Lung (tissue), 12 donors: ENCODE measurements around the gene TRIM39. TPM values are rescaled to one million over a fixed set of nuclear protein-coding genes. Genes with fewer than 3 reads are reported as not detected.

ENCODE experiments used
- ATAC-seq: fragments of 200-7000 bp; cut with Tn5 transposase; one replicate; pipeline ENCODE4 v1.9.1; 2020; ENCODE audit warnings: moderate number of reproducible peaks; ENCODE audit not compliant: insufficient read depth, low FRiP score
- DNase-seq, 3 donors: peaks; one replicate each; pipeline ENCODE4 v3.0.0-alpha.2; 2013 to 2017
- H3K27ac ChIP-seq, 2 donors: one replicate each; pipeline ENCODE4 v1.5.1; 2013; ENCODE audit warnings: mild to moderate bottlenecking in 2 of 2, moderate library complexity in 2 of 2, control low read depth in 1 of 2, inconsistent platforms in 1 of 2, low read depth in 1 of 2, low read length in 1 of 2
- H3K27me3 ChIP-seq, 3 donors: one replicate each; pipeline ENCODE4 v1.5.1; 2013; ENCODE audit warnings: low read length in 2 of 3; ENCODE audit not compliant: control insufficient read depth in 3 of 3, insufficient read depth in 3 of 3
- H3K36me3 ChIP-seq, 4 donors: one replicate each; pipeline ENCODE4 v1.5.1; 2013; ENCODE audit warnings: low read length in 4 of 4, mild to moderate bottlenecking in 1 of 4, moderate library complexity in 1 of 4; ENCODE audit not compliant: control insufficient read depth in 4 of 4, insufficient read depth in 4 of 4
- H3K4me1 ChIP-seq, 5 donors: one replicate each; pipeline ENCODE4 v1.5.1; 2013; ENCODE audit warnings: low read length in 5 of 5, mild to moderate bottlenecking in 2 of 5, moderate library complexity in 1 of 5; ENCODE audit not compliant: control insufficient read depth in 5 of 5, insufficient read depth in 5 of 5
- H3K4me3 ChIP-seq: one replicate; pipeline ENCODE4 v1.5.1; 2013; ENCODE audit warnings: mild to moderate bottlenecking, control low read depth, moderate library complexity
- H3K9ac ChIP-seq, 2 donors: one replicate each; pipeline ENCODE4 v1.5.1; 2013; ENCODE audit warnings: low read length in 2 of 2, control low read depth in 1 of 2; ENCODE audit not compliant: insufficient read depth in 1 of 2
- H3K9me3 ChIP-seq, 4 donors: one replicate each; pipeline ENCODE4 v1.5.1; 2013; ENCODE audit warnings: low read length in 3 of 4, mild to moderate bottlenecking in 1 of 4, moderate library complexity in 1 of 4; ENCODE audit not compliant: control insufficient read depth in 4 of 4, insufficient read depth in 3 of 4
- WGBS, 2 donors: extraction: QIAGEN DNeasy Blood & Tissue Kit; methylation state at CpG; one replicate each; pipeline ENCODE4 v1.1.7; 2013; 5-methylcytosine and 5-hydroxymethylcytosine counted together
- polyA plus RNA-seq, 2 donors: library from polyadenylated mRNA; stranded (reverse); fragments of 200-250 nt; gene quantifications; one replicate each; pipeline ENCODE4 v1.2.1, GENCODE V29; 2013
- total RNA-seq, 2 donors: library from RNA; depleted of rRNA in 1 of 2; stranded (reverse); fragments of >200 nt in 1 of 2; gene quantifications; one replicate each; pipeline ENCODE4 v1.2.1, GENCODE V29; 2014 to 2021
- TF ChIP-seq, protein P1 (sequence below): IDR thresholded peaks from 2 replicates; pipeline ENCODE4 v1.5.1; 2012; ENCODE audit warnings: mild to moderate bottlenecking; ENCODE audit errors: control extremely low read depth, extremely low read depth
- donor health status: control.
- donor health status: control.
- donor health status: Bipolar disorder and iron deficiency.
- donor health status: healthy.
- donor health status: DM: yes; HTN: yes; CAD: no.

The TRIM39 gene
- total and polyA plus RNA-seq, 4 donors = 9.4 to 14.2 (median 11.3) TPM

DNA sequence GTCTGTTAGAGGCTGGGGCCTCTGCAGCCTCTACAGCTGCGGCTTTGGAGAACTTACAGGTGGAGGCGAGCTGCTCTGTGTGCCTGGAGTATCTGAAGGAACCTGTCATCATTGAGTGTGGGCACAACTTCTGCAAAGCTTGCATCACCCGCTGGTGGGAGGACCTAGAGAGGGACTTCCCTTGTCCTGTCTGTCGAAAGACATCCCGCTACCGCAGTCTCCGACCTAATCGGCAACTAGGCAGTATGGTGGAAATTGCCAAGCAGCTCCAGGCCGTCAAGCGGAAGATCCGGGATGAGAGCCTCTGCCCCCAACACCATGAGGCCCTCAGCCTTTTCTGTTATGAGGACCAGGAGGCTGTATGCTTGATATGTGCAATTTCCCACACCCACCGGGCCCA, 2.6 kb downstream of the TRIM39 start:
- H3K9ac ChIP-seq = no peak overlapping the region
- no peaks in the 10 kb centered on the region for H3K9me3 ChIP-seq
- no peak overlapping the region for H3K4me3 ChIP-seq
- no peak for DNase-seq
- WGBS, 2 donors = 65 to 83% methylated on average over 12 of the region's 12 CpGs
- TF ChIP-seq, protein P1, sequence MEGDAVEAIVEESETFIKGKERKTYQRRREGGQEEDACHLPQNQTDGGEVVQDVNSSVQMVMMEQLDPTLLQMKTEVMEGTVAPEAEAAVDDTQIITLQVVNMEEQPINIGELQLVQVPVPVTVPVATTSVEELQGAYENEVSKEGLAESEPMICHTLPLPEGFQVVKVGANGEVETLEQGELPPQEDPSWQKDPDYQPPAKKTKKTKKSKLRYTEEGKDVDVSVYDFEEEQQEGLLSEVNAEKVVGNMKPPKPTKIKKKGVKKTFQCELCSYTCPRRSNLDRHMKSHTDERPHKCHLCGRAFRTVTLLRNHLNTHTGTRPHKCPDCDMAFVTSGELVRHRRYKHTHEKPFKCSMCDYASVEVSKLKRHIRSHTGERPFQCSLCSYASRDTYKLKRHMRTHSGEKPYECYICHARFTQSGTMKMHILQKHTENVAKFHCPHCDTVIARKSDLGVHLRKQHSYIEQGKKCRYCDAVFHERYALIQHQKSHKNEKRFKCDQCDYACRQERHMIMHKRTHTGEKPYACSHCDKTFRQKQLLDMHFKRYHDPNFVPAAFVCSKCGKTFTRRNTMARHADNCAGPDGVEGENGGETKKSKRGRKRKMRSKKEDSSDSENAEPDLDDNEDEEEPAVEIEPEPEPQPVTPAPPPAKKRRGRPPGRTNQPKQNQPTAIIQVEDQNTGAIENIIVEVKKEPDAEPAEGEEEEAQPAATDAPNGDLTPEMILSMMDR = no peak
- H3K36me3 ChIP-seq = peaks cover 12 to 14% (median 13%) of the 10 kb centered on the region in 4 donors
- H3K4me1 ChIP-seq = peaks cover 2 to 25% (median 11%) of the 10 kb centered on the region in 5 donors
- no peak for ATAC-seq
- no peak overlapping the region for H3K27ac ChIP-seq
- no peaks in the 10 kb centered on the region for H3K27me3 ChIP-seq

DNA sequence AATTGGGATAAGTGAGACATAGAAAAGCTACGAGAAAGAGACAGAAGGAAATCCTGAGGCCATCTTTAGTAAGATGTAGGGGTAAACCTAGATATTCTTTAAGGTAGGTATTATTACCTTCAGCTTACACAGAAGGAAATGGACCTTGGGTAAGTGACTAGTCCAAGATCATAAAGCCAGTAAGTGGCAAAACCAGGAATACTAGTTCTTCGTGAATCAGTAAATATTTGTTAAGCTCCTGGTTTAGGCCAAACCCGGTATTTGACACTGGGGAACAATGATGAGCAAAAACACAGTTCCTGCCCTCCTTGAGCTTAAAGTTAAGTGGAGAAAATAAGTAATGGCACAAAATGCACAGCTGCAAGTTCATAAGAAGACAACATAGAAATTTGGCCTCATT, 5.3 kb downstream of the TRIM39 start:
- no peak for ATAC-seq
- WGBS, 2 donors = 84 to 92% methylated on average over 3 of the region's 3 CpGs
- no peak overlapping the region for H3K27ac ChIP-seq
- H3K27me3 ChIP-seq = no peaks in the 10 kb centered on the region
- H3K9me3 ChIP-seq = no peaks in the 10 kb centered on the region
- TF ChIP-seq, protein P1 = no peak
- H3K4me1 ChIP-seq = peaks cover 0 to 9% (median 6%) of the 10 kb centered on the region in 5 donors
- peaks cover 21 to 27% (median 22%) of the 10 kb centered on the region in 4 donors for H3K36me3 ChIP-seq
- no peak for DNase-seq
- H3K4me3 ChIP-seq = no peak overlapping the region
- no peak overlapping the region for H3K9ac ChIP-seq

DNA sequence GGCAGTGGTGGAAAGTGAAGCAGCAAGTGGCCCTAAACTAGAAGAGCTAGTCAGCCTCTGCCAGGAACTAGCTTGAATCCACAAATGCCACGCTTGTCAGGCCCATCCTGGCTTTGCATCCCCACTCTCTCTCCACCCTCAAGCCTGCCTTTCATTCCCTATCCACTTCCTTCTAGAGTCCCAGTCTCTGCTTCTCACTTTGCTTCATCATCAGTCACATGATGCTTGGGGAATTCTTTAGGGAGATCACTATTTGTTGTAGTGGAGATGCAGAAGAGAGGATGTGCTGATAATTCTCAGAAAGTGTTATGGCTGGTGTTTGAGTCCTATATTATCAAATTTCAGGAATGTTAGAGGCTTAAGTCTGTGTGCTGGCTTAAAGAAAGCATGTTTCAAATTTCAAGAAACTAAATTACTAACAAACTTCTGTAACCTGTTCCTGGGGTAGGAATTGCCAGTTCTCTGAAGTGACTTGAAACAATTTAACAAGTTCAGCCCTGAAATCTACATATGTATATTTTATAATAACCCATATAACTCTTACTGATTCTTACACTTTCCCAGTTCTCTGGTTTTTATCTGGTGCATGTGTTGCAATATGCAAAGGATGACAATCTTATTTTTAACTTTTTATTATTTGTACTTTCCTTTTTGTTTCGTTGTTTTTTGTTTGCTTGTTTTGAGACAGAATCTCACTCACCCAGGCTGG, 7.5 kb downstream of the TRIM39 start:
- H3K9me3 ChIP-seq = no peaks in the 10 kb centered on the region
- no peak overlapping the region for H3K9ac ChIP-seq
- ATAC-seq (no peak), DNase-seq (no peak)
- H3K4me1 ChIP-seq = no peaks in the 10 kb centered on the region
- H3K4me3 ChIP-seq = no peak overlapping the region
- 92 to 97% methylated on average over 2 of the region's 2 CpGs for WGBS, 2 donors
- H3K27ac ChIP-seq = no peak overlapping the region
- TF ChIP-seq, protein P1 = no peak
- H3K36me3 ChIP-seq = peaks cover 23 to 34% (median 29%) of the 10 kb centered on the region in 4 donors
- no peaks in the 10 kb centered on the region for H3K27me3 ChIP-seq
